ENCODE data around the gene EFHC1.

The EFHC1 gene

GRCh38 chr6:52564856-52565255 is 144.7 kb downstream of the EFHC1 start:
- TF ChIP-seq CTCF (IDR thresholded peaks at IDR 0.05; ENCODE audit: low read depth, low read length) = no peak
- no peak overlapping the region for H3K4me3 ChIP-seq (ENCODE audit: low read depth, low read length)

- H3K4me3 ChIP-seq (ENCODE audit: low read depth, low read length) = no peak overlapping the region
- TF ChIP-seq CTCF (IDR thresholded peaks at IDR 0.05; ENCODE audit: low read depth, low read length) = no peak
These were observed 146.1 kb downstream of the EFHC1 start for GRCh38 chr6:52566201-52566600.

DNA sequence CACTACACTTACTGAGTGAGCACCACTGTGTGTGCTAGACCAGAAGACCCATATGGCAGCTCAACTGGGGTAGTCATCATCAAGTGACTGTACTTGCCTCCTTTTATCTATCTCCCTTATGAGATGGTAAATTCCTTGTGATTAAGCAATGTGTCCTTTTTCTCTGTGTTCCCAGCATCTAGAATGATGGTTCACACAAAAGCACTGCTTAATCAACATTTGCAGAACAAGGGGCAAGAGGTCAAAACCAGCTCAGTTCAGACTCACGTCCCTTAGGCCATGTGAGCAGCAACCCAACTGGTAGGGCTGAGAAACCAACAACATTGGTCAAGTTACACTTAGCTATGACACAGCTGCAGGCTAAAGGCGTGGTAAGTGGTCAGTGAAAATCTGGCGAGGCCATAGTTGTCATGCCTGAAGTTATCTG is 146.7 kb downstream of the EFHC1 start:
- H3K4me3 ChIP-seq (ENCODE audit: low read depth, low read length) = no peak overlapping the region
- no peak for TF ChIP-seq CTCF (IDR thresholded peaks at IDR 0.05; ENCODE audit: low read depth, low read length)

- no peak for TF ChIP-seq CTCF (IDR thresholded peaks at IDR 0.05; ENCODE audit: low read depth, low read length)
These were observed 148.2 kb downstream of the EFHC1 start for GRCh38 chr6:52568320-52568719.

GRCh38 chr6:52570291-52570700 is 150.2 kb downstream of the EFHC1 start:
- TF ChIP-seq CTCF (IDR thresholded peaks at IDR 0.05; ENCODE audit: low read depth, low read length) = no peak

More at GRCh38 chr6:52568320-52568719, 148.2 kb downstream of the EFHC1 start:
- H3K4me3 ChIP-seq (ENCODE audit: low read depth, low read length) = no peak overlapping the region

DNA sequence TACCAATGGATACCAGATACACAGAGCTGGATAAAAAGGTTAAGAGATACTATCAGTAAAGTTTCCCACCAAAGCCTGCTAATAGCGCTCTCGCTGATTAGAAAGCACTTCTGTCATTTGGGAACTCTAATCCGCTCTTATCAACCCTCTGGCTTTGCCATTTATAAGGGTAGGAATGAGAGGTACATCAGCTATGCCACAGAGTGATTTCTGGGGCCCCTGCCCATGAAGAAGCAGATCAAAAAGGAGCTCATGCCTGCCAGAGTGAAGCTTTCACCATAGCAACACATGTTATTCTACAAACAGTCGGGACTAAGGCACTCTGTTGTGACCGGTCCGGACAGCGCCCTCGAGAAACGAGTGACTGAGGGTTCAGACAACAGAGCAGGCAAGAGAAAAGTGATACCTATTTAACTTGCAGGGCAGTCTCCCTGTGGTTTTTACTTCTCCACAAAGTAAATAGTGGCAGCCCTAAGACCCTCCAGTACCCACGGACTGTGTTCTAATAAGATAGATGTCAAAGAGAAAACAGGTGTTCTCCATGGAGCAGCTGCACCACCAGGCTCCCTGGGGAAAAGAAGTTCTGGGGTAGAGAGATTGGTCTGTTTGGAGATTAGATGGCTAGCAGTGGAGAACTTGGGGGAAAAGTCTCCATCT is 151.1 kb downstream of the EFHC1 start:
- no peak for TF ChIP-seq CTCF (IDR thresholded peaks at IDR 0.05; ENCODE audit: low read depth, low read length)
- no peak overlapping the region for H3K4me3 ChIP-seq (ENCODE audit: low read depth, low read length)

More at GRCh38 chr6:52570291-52570700, 150.2 kb downstream of the EFHC1 start:
- H3K4me3 ChIP-seq (ENCODE audit: low read depth, low read length) = no peak overlapping the region

- H3K4me3 ChIP-seq (ENCODE audit: low read depth, low read length) = peak overlapping the region; percentile 97
- no peak for TF ChIP-seq CTCF (IDR thresholded peaks at IDR 0.05; ENCODE audit: low read depth, low read length)
These were observed 152.4 kb downstream of the EFHC1 start for GRCh38 chr6:52572536-52572935.

All from WI38 (cell line).